B cell (primary cell): Measurements from ENCODE around the gene ALDH4A1. TPM values are rescaled to one million over a fixed set of nuclear protein-coding genes. Genes with fewer than 3 reads are reported as not detected.

Source experiments
- ATAC-seq: fragments of 200-7000 bp; cut with Tn5 transposase; one replicate; pipeline ENCODE4 v1.10.0; 2021; ENCODE audit warnings: low read depth, mild to moderate bottlenecking, moderate number of reproducible peaks, moderate library complexity
- CTCF ChIA-PET: fragments of 350-600 bp; sonication (Branson Sonifier 250); formaldehyde crosslinking; loops from one replicate; lab custom pipeline; 2021; ENCODE audit warnings: antibody characterized with exemption, inconsistent platforms; lab: Charles Lee
- POLR2A ChIA-PET: fragments of 350-600 bp; sonication (Branson Sonifier 250); formaldehyde crosslinking; loops from one replicate; lab custom pipeline; 2021; ENCODE audit warnings: antibody characterized with exemption; lab: Charles Lee
- DNase-seq: peaks from one replicate; pipeline ENCODE4 v3.0.0; 2013
- H2AFZ ChIP-seq: 2 replicates; pipeline ENCODE4 v1.6.1; 2012; ENCODE audit warnings: mild to moderate bottlenecking, low read depth, low read length; ENCODE audit not compliant: insufficient read depth, poor library complexity, severe bottlenecking
- H3K27ac ChIP-seq, 2 donors: 1 replicate in 1 of 2; 2 replicates in 1 of 2; pipeline ENCODE4 v1.5.1; 2012 to 2013; ENCODE audit warnings: low read length in 2 of 2, mild to moderate bottlenecking in 2 of 2, moderate library complexity in 1 of 2
- H3K27me3 ChIP-seq, 4 experiments: fragments of 200-600 bp in 1 of 4; sonication (generic) in 1 of 4; replicated peaks in 1 of 4; 1 replicate in 2 of 4; 2 replicates in 2 of 4; pipeline versions ENCODE4 v1.6.1 to v1.7.0; 2013 to 2016; ENCODE audit warnings: low read length in 3 of 4, mild to moderate bottlenecking in 2 of 4, mixed read lengths in 1 of 4, moderate library complexity in 1 of 4; ENCODE audit not compliant: insufficient read depth in 4 of 4, control insufficient read depth in 3 of 4; ENCODE audit errors: control extremely low read depth in 1 of 4
- H3K36me3 ChIP-seq, 2 experiments: replicated peaks in 1 of 2; 1 replicate in 1 of 2; 2 replicates in 1 of 2; pipeline versions ENCODE4 v1.6.1 to v1.7.1; 2013; ENCODE audit warnings: low read length in 1 of 2; ENCODE audit not compliant: insufficient read depth in 2 of 2, control insufficient read depth in 1 of 2; ENCODE audit errors: control extremely low read depth in 1 of 2, extremely low read depth in 1 of 2
- H3K4me1 ChIP-seq, 2 donors: fragments of 200-600 bp in 1 of 2; sonication (generic) in 1 of 2; 1 replicate in 1 of 2; 2 replicates in 1 of 2; pipeline versions ENCODE4 v1.5.1 to v1.6.1; 2013 to 2017; ENCODE audit warnings: low read length in 2 of 2; ENCODE audit not compliant: control insufficient read depth in 2 of 2, insufficient read depth in 2 of 2
- H3K4me2 ChIP-seq: replicated peaks from 2 replicates; pipeline ENCODE3; 2012; ENCODE audit warnings: mild to moderate bottlenecking, low read depth, low read length; ENCODE audit not compliant: poor library complexity, severe bottlenecking
- H3K4me3 ChIP-seq, 5 experiments: fragments of 200-600 bp in 1 of 5; sonication (generic) in 1 of 5; 1 replicate in 3 of 5; 2 replicates in 2 of 5; pipeline versions ENCODE4 v1.5.1 to v1.7.0; 2011 to 2016; ENCODE audit warnings: low read length in 4 of 5, mild to moderate bottlenecking in 4 of 5, low read depth in 2 of 5, control low read depth in 1 of 5, moderate library complexity in 1 of 5; ENCODE audit not compliant: insufficient read depth in 1 of 5; ENCODE audit errors: control extremely low read depth in 1 of 5, extremely low read depth in 1 of 5
- H3K79me2 ChIP-seq: fragments of 200-600 bp; sonication (generic); one replicate; pipeline ENCODE4 v1.6.0; 2016; ENCODE audit warnings: low read length; ENCODE audit not compliant: control insufficient read depth, insufficient read depth
- H3K9ac ChIP-seq: fragments of 200-600 bp; sonication (generic); 2 replicates; pipeline ENCODE4 v1.6.1; 2017; ENCODE audit warnings: mild to moderate bottlenecking, low read length, moderate library complexity
- H3K9me3 ChIP-seq, 3 donors: one replicate each; pipeline versions ENCODE4 v1.6.1 to v1.7.1; 2013; ENCODE audit warnings: low read length in 2 of 3; ENCODE audit not compliant: control insufficient read depth in 2 of 3, insufficient read depth in 1 of 3; ENCODE audit errors: control extremely low read depth in 1 of 3
- H4K20me1 ChIP-seq: 2 replicates; pipeline ENCODE4 v1.6.0; 2012; ENCODE audit warnings: mild to moderate bottlenecking, low read length; ENCODE audit not compliant: insufficient read depth, control insufficient read depth, poor library complexity, severe bottlenecking
- H3K27ac Mint-ChIP-seq: one replicate; pipeline ENCODE4 v1.8.0; 2021; ENCODE audit warnings: mixed read lengths
- H3K27me3 Mint-ChIP-seq: one replicate; pipeline ENCODE4 v1.8.0; 2021; ENCODE audit warnings: mixed read lengths
- H3K4me1 Mint-ChIP-seq: one replicate; pipeline ENCODE4 v1.8.0; 2021; ENCODE audit warnings: mixed read lengths
- H3K4me3 Mint-ChIP-seq: one replicate; pipeline ENCODE4 v1.8.0; 2021; ENCODE audit warnings: mixed read lengths
- H3K9me3 Mint-ChIP-seq: one replicate; pipeline ENCODE4 v1.8.0; 2022; ENCODE audit warnings: mixed read lengths; ENCODE audit not compliant: insufficient read depth
- CTCF ChIP-seq: fragments of 200-600 bp; IDR thresholded peaks from one replicate; pipeline ENCODE4 v1.8.0; 2022; ENCODE audit warnings: antibody characterized with exemption, mild to moderate bottlenecking
- EZH2 ChIP-seq: IDR thresholded peaks from 2 replicates; pipeline ENCODE4 v1.6.1; 2012; ENCODE audit warnings: borderline replicate concordance, low read depth, mild to moderate bottlenecking, moderate library complexity, low read length; ENCODE audit not compliant: insufficient read depth, poor library complexity, severe bottlenecking
- WGBS: methylation state at CpG from one replicate; pipeline ENCODE4 v1.1.5; 2013; ENCODE audit warnings: missing lambda C conversion rate; ENCODE audit not compliant: insufficient coverage; 5-methylcytosine and 5-hydroxymethylcytosine counted together
- intact Hi-C: fragments of 100-400 bp; cut with micrococcal nuclease; formaldehyde crosslinking; loops from one replicate; pipeline ENCODE4 v1.10.0; 2022
- polyA plus RNA-seq: library from polyadenylated mRNA; depleted of rRNA; stranded (reverse); fragments of >200 nt; gene quantifications from 2 replicates; pipeline ENCODE4 v1.2.3, GENCODE V29; 2012
- total RNA-seq, 2 donors: library from RNA; stranded (reverse); fragments of 120-200 nt in 1 of 2; gene quantifications; 1 replicate in 1 of 2; 2 replicates in 1 of 2; pipeline versions ENCODE4 v1.2.3 to v1.2.4, GENCODE V29; 2013 to 2022

ALDH4A1 gene
- total and polyA plus RNA-seq, 2 donors (not counting 1 experiment from before 2014, with no cell fraction given), result 2.7 to 3.4 TPM

GRCh38 chr1:18868354-18868753, 34.0 kb downstream of the ALDH4A1 start:
- no peak overlapping the region for H3K27ac Mint-ChIP-seq
- no peak overlapping the region for H2AFZ ChIP-seq
- H3K4me3 Mint-ChIP-seq, result no peak overlapping the region
- H3K4me1 ChIP-seq, result peaks cover 0 to 4% of the 10 kb centered on the region in 2 donors
- ATAC-seq (no peak), DNase-seq (no peak)
- 100% methylated on average over 2 of the region's 5 CpGs for WGBS
- H3K9ac ChIP-seq, result no peak overlapping the region
- no peaks in the 10 kb centered on the region for H3K79me2 ChIP-seq
- peaks cover 0 to 3% (median 0%) of the 10 kb centered on the region in 4 experiments for H3K27me3 ChIP-seq
- H3K27ac ChIP-seq, result no peak overlapping the region
- no peak overlapping the region for H3K4me3 ChIP-seq
- H3K4me2 ChIP-seq, result no peak overlapping the region
- H3K9me3 ChIP-seq, result no peaks in the 10 kb centered on the region
- H3K9me3 Mint-ChIP-seq, result no peaks in the 10 kb centered on the region
- no peaks in the 10 kb centered on the region for H4K20me1 ChIP-seq
- H3K36me3 ChIP-seq, result peaks cover 0 to 3% of the 10 kb centered on the region in 2 experiments
- ChIA-PET POLR2A (no interaction called here), CTCF (no interaction called here)
- peaks cover 5% of the 10 kb centered on the region for H3K4me1 Mint-ChIP-seq
- peaks cover 10% of the 10 kb centered on the region for H3K27me3 Mint-ChIP-seq
- intact Hi-C loops, result no loop called here
- TF ChIP-seq EZH2, result no peak
- no peak for TF ChIP-seq CTCF

GRCh38 chr1:18866846-18867245, 35.5 kb downstream of the ALDH4A1 start:
- TF ChIP-seq CTCF (no peak), EZH2 (no peak)
- ATAC-seq, result no peak
- POLR2A ChIA-PET, result no interaction called here
- Histone ChIP-seq H4K20me1 (no peaks in the 10 kb centered on the region), H3K4me1 (peaks cover 0 to 4% of the 10 kb centered on the region in 2 donors), H2AFZ (no peak overlapping the region), H3K9ac (no peak overlapping the region), H3K27ac (no peak overlapping the region), H3K4me2 (no peak overlapping the region), H3K36me3 (peaks cover 0 to 2% of the 10 kb centered on the region in 2 experiments), H3K79me2 (no peaks in the 10 kb centered on the region), H3K9me3 (no peaks in the 10 kb centered on the region), H3K4me3 (no peak overlapping the region), H3K27me3 (peaks cover 0 to 4% (median 0%) of the 10 kb centered on the region in 4 experiments)
- CTCF ChIA-PET, result no interaction called here
- Mint-ChIP-seq H3K9me3 (no peaks in the 10 kb centered on the region), H3K4me1 (peaks cover 5% of the 10 kb centered on the region), H3K27me3 (peaks cover 10% of the 10 kb centered on the region), H3K4me3 (no peak overlapping the region), H3K27ac (no peak overlapping the region)
- no peak for DNase-seq
- WGBS, result 96% methylated on average over 3 of the region's 3 CpGs
- intact Hi-C loops, result no loop called here
